T-helper 9 cell (primary cell): ENCODE data around the gene YY2.
"Not testable (repeated sequence)": the region's sequence is repeated elsewhere in the genome, so short reads cannot be mapped to it uniquely, and the experiment has no call there.

Experiments
- DNase-seq: peaks from one replicate; pipeline ENCODE4 v3.0.0-alpha.2; 2020
- total RNA-seq, 2 donors: gene quantifications; one replicate each; lab custom pipeline; 2026; lab: John Stamatoyannopoulos, UW

YY2 gene
- 0.14 to 0.24 reads per million in 2 donors for total RNA-seq

GRCh38 chrX:21855937-21856415 is at the start of gene YY2:
Gene YY2 (plus strand): TSS chrX:21855987. CDS start chrX:21856485, 498 bp downstream.
- no peak for DNase-seq

- DNase-seq = no peak
Measured at GRCh38 chrX:21806691-21807090, 49.1 kb upstream of the YY2 start.

- no peak for DNase-seq
Measured at GRCh38 chrX:21811832-21812231, 44.0 kb upstream of the YY2 start.

GRCh38 chrX:21812628-21813027 is 43.2 kb upstream of the YY2 start:
- DNase-seq = no peak

- no peak for DNase-seq
Measured at GRCh38 chrX:21813612-21814368, 42.0 kb upstream of the YY2 start.

- no peak for DNase-seq
Measured at GRCh38 chrX:21816136-21816535, 39.7 kb upstream of the YY2 start.

GRCh38 chrX:21820170-21820569 is 35.6 kb upstream of the YY2 start:
- not testable (repeated sequence) for DNase-seq

- no peak for DNase-seq
Measured at GRCh38 chrX:21821875-21822274, 33.9 kb upstream of the YY2 start.

- no peak for DNase-seq
Measured at GRCh38 chrX:21831496-21831895, 24.3 kb upstream of the YY2 start.

- DNase-seq = no peak
Measured at GRCh38 chrX:21837056-21837455, 18.7 kb upstream of the YY2 start.

GRCh38 chrX:21838937-21839333 is 16.9 kb upstream of the YY2 start:
- DNase-seq = no peak

- peak; percentile 64 for DNase-seq
Measured at GRCh38 chrX:21839334-21840192, 16.2 kb upstream of the YY2 start, which contains the start of gene MBTPS2. Gene MBTPS2 (plus strand): TSS chrX:21839617. CDS start chrX:21839735, 118 bp downstream.

- no peak for DNase-seq
Measured at GRCh38 chrX:21840193-21840545, 15.6 kb upstream of the YY2 start.

GRCh38 chrX:21843179-21843578 is 12.6 kb upstream of the YY2 start:
- no peak for DNase-seq

GRCh38 chrX:21845096-21845495 is 10.7 kb upstream of the YY2 start:
- DNase-seq = no peak

- no peak for DNase-seq
Measured at GRCh38 chrX:21847342-21847741, 8.4 kb upstream of the YY2 start.

- DNase-seq = no peak
Measured at GRCh38 chrX:21853578-21853977, 2.2 kb upstream of the YY2 start.

- DNase-seq = no peak
Measured at GRCh38 chrX:21856504-21856903, 717 bp downstream of the YY2 start.

GRCh38 chrX:21863241-21863640 is 7.5 kb downstream of the YY2 start:
- DNase-seq = no peak

GRCh38 chrX:21865436-21865835 is 9.6 kb downstream of the YY2 start:
- no peak for DNase-seq

GRCh38 chrX:21870494-21870893 is 14.7 kb downstream of the YY2 start:
- DNase-seq = no peak

GRCh38 chrX:21873063-21873775 is 17.4 kb downstream of the YY2 start:
- DNase-seq = no peak

GRCh38 chrX:21874182-21874581 is 18.4 kb downstream of the YY2 start:
- not testable (repeated sequence) for DNase-seq
